ENCODE data around the gene INAVA.

- TF ChIP-seq CTCF (IDR thresholded peaks at IDR 0.05) (peak; percentile 11; the same call in 1 of the 2 replicates), ZFX (IDR thresholded peaks at IDR 0.05; ENCODE audit: borderline replicate concordance) (no peak)
These were observed at the start of gene INAVA for GRCh38 chr1:200894712-200895442.
